Brain microvascular endothelial cell (primary cell): ENCODE results near the gene MAPK10.

Source experiments
- DNase-seq: peaks from one replicate; pipeline ENCODE4 v3.0.0-alpha.2; 2020
- H3K27ac ChIP-seq: fragments of 250-450 bp; sonication (Bioruptor Pico); 2 replicates; pipeline ENCODE4 v1.5.1; 2020; ENCODE audit warnings: mild to moderate bottlenecking, moderate library complexity
- H3K27me3 ChIP-seq: fragments of 250-450 bp; sonication (Bioruptor Pico); replicated peaks from 2 replicates; pipeline ENCODE4 v1.5.1; 2020; ENCODE audit warnings: mild to moderate bottlenecking
- H3K36me3 ChIP-seq: fragments of 250-450 bp; sonication (Bioruptor Pico); replicated peaks from 2 replicates; pipeline ENCODE4 v1.5.1; 2020; ENCODE audit warnings: mild to moderate bottlenecking
- H3K4me3 ChIP-seq: 2 replicates; pipeline ENCODE4 v1.5.1; 2011; ENCODE audit warnings: low read depth, mild to moderate bottlenecking, control low read depth, low read length, moderate library complexity
- in situ Hi-C: cut with HindIII; loops from 2 replicates; pipeline ENCODE4 v1.10.0; 2017; ENCODE audit warnings: low sequenced_read_pairs, low pct_ligation_motif_present
- TF ChIP-seq, protein P1 (sequence below): IDR thresholded peaks from 2 replicates; pipeline ENCODE4 v1.5.1; 2011; ENCODE audit warnings: low read depth, mild to moderate bottlenecking, moderate library complexity, low read length, control low read depth, inconsistent platforms; ENCODE audit errors: missing control alignments

MAPK10 gene

GRCh38 chr4:86156531-86156930 lies 203.3 kb downstream of the MAPK10 start:
- no peak for DNase-seq
- Histone ChIP-seq H3K27me3 (no peaks in the 10 kb centered on the region), H3K36me3 (no peaks in the 10 kb centered on the region), H3K27ac (no peak overlapping the region), H3K4me3 (no peak overlapping the region)
- in situ Hi-C loops: no loop called here
- TF ChIP-seq, protein P1, sequence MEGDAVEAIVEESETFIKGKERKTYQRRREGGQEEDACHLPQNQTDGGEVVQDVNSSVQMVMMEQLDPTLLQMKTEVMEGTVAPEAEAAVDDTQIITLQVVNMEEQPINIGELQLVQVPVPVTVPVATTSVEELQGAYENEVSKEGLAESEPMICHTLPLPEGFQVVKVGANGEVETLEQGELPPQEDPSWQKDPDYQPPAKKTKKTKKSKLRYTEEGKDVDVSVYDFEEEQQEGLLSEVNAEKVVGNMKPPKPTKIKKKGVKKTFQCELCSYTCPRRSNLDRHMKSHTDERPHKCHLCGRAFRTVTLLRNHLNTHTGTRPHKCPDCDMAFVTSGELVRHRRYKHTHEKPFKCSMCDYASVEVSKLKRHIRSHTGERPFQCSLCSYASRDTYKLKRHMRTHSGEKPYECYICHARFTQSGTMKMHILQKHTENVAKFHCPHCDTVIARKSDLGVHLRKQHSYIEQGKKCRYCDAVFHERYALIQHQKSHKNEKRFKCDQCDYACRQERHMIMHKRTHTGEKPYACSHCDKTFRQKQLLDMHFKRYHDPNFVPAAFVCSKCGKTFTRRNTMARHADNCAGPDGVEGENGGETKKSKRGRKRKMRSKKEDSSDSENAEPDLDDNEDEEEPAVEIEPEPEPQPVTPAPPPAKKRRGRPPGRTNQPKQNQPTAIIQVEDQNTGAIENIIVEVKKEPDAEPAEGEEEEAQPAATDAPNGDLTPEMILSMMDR: no peak

- TF ChIP-seq, protein P1: no peak
- DNase-seq: no peak
- H3K27me3 ChIP-seq: no peaks in the 10 kb centered on the region
- H3K36me3 ChIP-seq: no peaks in the 10 kb centered on the region
- in situ Hi-C loops: no loop called here
- no peak overlapping the region for H3K27ac ChIP-seq
- no peak overlapping the region for H3K4me3 ChIP-seq
Observed at GRCh38 chr4:86155766-86156165, 204.1 kb downstream of the MAPK10 start.

DNA sequence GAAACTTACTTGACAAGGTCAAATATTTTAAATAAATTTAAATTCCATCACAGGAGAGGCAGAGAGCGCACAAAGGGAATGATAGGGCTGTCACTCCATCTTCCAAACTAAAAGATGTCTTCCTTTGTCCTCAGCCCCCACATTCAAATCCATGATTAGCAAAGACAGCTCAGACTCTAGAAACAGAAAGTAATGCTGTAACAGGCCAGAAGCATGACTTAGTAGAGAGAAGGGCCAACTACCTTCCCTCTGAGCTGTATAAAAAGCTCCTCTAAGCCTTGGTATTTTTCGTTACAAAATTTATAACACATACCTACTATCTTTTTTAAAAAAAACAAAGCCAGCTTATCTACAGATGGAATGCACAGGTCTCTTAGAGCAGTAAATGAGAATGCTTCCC lies 207.4 kb downstream of the MAPK10 start:
- no peak for DNase-seq
- Histone ChIP-seq H3K4me3 (no peak overlapping the region), H3K36me3 (no peaks in the 10 kb centered on the region), H3K27me3 (no peaks in the 10 kb centered on the region), H3K27ac (no peak overlapping the region)
- TF ChIP-seq, protein P1: no peak
- in situ Hi-C loops: no loop called here

DNA sequence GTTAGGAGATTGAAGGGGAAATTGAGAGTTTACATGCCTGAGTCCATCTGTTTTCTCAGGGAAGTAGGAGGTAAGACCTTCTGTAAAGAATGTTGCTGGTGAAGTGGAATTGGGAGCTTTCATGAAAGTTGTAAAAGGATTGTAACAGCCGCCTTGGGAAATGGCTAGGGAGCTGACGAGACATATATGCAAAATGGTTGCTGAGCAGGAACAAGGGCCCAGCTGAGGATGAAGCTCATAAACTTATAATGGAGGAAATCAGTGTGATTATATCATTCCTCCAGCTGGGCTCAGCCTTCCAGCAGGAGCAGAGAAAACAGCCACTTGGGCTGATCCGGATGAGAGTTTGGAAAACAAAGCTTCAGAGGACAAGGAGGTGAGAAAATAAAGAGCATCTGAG lies 208.7 kb downstream of the MAPK10 start:
- H3K36me3 ChIP-seq: no peaks in the 10 kb centered on the region
- H3K4me3 ChIP-seq: no peak overlapping the region
- in situ Hi-C loops: no loop called here
- no peaks in the 10 kb centered on the region for H3K27me3 ChIP-seq
- DNase-seq: no peak
- TF ChIP-seq, protein P1: no peak
- no peak overlapping the region for H3K27ac ChIP-seq

DNA sequence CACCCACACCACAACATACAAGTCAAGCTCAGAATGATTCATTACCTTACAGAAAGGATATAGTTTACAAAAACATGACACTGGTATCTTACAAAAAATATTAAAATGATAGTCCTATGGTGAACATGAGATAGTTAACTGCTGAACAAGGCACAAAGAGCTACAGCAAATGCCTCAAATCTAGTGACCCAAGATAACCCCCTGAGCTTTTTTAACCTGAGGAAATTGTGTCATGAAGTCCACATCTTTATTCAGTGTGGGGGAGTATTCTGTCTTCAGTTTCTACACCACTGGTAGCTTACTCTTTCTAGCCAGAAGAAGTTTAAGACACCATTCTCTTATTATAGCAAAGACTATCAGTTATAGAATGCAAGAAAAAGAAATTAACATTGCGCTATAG lies 218.7 kb downstream of the MAPK10 start:
- no peak overlapping the region for H3K27ac ChIP-seq
- TF ChIP-seq, protein P1: no peak
- DNase-seq: no peak
- no peaks in the 10 kb centered on the region for H3K27me3 ChIP-seq
- no peaks in the 10 kb centered on the region for H3K36me3 ChIP-seq
- H3K4me3 ChIP-seq: no peak overlapping the region
- in situ Hi-C loops: no loop called here

GRCh38 chr4:86132468-86132867 lies 227.4 kb downstream of the MAPK10 start:
- TF ChIP-seq, protein P1: no peak
- DNase-seq: no peak
- no peaks in the 10 kb centered on the region for H3K36me3 ChIP-seq

More at GRCh38 chr4:86132468-86132867, 227.4 kb downstream of the MAPK10 start:
- Histone ChIP-seq H3K27ac (no peak overlapping the region), H3K27me3 (no peaks in the 10 kb centered on the region), H3K4me3 (no peak overlapping the region)
- in situ Hi-C loops: no loop called here
